Activated CD8-positive, alpha-beta memory T cell treated with anti-CD3 and anti-CD28 coated beads for 48 hours (primary cell): ENCODE results near the gene PCDHA12.
"Not testable (repeated sequence)": the region's sequence is repeated elsewhere in the genome, so short reads cannot be mapped to it uniquely, and the experiment has no call there.

ENCODE experiments used
- DNase-seq, 3 experiments: peaks; one replicate each; pipeline ENCODE4 v3.0.0-alpha.2; 2020; ENCODE audit warnings: low read depth in 2 of 3, low spot score in 2 of 3

The PCDHA12 gene, protein sequence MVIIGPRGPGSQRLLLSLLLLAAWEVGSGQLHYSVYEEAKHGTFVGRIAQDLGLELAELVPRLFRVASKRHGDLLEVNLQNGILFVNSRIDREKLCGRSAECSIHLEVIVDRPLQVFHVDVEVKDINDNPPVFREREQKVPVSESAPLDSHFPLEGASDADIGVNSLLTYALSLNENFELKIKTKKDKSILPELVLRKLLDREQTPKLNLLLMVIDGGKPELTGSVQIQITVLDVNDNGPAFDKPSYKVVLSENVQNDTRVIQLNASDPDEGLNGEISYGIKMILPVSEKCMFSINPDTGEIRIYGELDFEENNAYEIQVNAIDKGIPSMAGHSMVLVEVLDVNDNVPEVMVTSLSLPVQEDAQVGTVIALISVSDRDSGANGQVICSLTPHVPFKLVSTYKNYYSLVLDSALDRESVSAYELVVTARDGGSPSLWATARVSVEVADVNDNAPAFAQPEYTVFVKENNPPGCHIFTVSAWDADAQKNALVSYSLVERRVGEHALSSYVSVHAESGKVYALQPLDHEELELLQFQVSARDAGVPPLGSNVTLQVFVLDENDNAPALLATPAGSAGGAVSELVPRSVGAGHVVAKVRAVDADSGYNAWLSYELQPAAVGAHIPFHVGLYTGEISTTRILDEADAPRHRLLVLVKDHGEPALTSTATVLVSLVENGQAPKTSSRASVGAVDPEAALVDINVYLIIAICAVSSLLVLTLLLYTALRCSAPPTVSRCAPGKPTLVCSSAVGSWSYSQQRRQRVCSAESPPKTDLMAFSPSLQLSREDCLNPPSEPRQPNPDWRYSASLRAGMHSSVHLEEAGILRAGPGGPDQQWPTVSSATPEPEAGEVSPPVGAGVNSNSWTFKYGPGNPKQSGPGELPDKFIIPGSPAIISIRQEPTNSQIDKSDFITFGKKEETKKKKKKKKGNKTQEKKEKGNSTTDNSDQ

DNA sequence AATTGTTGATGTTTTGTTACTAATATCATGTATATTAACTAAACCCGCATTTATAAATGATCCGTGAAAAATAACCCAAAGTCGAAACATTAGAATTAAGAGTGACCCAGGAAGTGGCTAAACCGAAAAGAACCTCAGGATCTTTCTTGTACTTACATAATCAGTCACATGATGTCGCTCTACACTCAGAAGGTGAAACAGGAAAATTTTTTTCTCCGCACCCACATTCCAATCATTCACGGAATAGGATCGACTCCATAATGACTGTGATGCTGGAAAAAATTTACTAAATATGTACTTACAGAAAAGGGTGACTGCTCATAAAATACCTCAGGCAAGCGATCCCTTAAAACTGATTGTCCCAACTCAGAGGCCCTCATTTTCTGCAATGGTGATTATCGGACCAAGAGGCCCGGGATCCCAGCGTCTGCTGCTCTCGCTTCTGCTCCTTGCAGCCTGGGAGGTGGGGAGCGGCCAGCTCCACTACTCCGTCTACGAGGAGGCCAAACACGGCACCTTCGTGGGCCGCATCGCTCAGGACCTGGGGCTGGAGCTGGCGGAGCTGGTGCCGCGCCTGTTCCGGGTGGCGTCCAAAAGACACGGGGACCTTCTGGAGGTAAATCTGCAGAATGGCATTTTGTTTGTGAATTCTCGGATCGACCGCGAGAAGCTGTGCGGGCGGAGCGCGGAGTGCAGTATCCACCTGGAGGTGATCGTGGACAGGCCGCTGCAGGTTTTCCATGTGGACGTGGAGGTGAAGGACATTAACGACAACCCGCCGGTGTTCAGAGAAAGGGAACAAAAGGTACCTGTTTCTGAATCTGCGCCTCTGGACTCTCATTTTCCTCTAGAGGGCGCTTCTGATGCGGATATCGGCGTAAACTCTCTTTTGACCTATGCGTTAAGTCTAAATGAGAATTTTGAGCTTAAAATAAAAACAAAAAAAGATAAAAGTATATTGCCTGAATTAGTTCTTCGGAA lies at the start of gene PCDHA12:
Gene PCDHA12 (plus strand): TSS at position 224 of the 981 bp plus-strand sequence. CDS start 165 bp downstream, at position 389.
- no peak for DNase-seq

DNA sequence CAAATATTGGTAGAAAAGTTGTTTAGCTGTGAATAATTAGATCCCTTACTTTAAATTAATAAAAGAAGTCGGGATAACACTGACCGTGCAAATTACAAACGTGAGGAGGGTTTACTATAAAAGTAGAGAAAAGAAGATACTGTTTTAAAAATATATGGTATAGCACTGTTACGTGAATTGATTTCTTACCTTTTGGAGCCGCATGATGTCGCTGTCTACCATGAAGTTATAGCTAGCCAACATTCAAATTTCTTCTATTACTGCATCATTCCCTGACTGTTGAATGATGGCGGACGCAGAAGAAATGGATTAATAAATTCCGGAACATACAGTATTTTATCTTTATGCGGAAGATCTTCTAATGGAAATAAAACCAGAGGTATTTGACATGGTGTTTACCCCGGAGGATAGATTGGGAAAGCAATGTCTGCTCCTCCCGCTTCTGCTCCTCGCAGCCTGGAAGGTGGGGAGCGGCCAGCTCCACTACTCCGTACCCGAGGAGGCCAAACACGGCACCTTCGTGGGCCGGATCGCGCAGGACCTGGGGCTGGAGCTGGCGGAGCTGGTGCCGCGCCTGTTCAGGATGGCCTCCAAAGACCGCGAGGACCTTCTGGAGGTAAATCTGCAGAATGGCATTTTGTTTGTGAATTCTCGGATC lies 47.3 kb upstream of the PCDHA12 start, which contains the start of gene PCDHA6:
Gene PCDHA6 (plus strand): TSS at position 257 of the 658 bp plus-strand sequence. CDS start 132 bp downstream, at position 389.
- no peak for DNase-seq

DNA sequence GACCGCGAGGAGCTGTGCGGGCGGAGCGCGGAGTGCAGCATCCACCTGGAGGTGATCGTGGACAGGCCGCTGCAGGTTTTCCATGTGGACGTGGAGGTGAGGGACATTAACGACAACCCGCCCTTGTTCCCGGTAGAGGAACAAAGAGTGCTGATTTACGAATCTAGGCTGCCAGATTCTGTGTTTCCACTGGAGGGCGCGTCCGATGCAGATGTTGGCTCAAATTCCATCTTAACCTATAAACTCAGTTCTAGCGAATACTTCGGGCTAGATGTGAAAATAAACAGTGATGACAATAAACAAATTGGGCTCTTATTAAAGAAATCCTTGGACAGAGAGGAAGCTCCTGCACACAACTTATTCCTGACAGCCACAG lies 46.8 kb upstream of the PCDHA12 start:
- no peak for DNase-seq

DNA sequence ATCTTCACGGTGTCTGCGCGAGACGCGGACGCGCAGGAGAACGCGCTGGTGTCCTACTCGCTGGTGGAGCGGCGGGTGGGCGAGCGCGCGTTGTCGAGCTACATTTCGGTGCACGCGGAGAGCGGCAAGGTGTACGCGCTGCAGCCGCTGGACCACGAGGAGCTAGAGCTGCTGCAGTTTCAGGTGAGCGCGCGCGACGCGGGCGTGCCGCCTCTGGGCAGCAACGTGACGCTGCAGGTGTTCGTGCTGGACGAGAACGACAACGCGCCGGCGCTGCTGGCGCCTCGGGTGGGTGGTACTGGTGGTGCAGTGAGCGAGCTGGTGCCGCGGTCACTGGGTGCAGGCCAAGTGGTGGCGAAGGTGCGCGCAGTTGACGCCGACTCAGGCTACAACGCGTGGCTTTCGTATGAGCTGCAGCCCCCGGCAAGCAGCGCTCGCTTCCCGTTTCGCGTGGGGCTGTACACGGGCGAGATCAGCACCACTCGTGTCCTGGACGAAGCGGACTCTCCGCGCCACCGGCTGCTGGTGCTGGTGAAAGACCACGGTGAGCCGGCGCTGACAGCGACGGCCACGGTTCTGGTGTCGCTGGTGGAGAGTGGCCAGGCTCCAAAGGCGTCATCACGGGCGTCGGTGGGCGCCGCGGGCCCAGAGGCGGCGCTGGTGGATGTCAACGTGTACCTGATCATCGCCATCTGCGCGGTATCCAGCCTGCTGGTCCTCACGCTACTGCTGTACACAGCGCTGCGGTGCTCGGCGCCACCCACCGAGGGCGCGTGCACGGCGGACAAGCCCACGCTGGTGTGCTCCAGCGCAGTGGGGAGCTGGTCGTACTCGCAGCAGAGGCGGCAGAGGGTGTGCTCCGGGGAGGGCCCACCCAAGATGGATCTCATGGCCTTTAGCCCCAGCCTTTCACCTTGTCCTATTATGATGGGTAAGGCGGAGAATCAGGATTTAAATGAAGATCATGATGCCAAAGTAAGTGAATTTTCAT lies 45.3 kb upstream of the PCDHA12 start:
- DNase-seq: not testable (repeated sequence)

DNA sequence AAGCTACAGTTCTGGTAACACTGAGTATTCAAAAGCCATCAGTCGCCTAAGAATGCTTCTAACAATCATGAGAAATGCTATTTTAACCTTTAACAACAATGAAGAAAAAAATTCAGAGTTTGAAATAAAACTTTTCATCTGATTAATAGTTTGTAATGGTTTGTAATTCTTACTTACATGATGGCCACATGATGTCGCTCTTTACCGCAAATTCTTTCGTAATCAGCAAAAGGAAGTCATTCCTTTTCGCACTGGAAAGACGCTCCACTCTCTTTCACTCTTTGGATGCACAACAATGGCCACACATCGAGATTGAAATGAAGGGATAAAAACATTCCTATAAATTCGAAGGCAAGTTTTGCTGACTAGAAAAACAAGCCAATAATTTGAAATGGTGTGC lies 41.1 kb upstream of the PCDHA12 start, which contains the start of gene PCDHA7:
Gene PCDHA7 (plus strand): TSS at position 277 of the 400 bp plus-strand sequence. CDS start 115 bp downstream, at position 392.
- no peak for DNase-seq

DNA sequence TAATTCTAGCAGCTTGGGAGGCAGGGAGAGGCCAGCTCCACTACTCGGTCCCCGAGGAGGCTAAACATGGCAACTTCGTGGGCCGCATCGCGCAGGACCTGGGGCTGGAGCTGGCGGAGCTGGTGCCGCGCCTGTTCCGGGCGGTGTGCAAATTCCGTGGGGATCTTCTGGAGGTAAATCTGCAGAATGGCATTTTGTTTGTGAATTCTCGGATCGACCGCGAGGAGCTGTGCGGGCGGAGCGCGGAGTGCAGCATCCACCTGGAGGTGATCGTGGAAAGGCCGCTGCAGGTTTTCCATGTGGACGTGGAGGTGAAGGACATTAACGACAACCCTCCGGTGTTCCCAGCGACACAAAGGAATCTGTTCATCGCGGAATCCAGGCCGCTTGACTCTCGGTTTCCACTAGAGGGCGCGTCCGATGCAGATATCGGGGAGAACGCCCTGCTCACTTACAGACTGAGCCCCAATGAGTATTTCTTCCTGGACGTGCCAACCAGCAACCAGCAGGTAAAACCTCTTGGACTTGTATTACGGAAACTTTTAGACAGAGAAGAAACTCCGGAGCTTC lies 40.6 kb upstream of the PCDHA12 start:
- DNase-seq: not testable (repeated sequence)

DNA sequence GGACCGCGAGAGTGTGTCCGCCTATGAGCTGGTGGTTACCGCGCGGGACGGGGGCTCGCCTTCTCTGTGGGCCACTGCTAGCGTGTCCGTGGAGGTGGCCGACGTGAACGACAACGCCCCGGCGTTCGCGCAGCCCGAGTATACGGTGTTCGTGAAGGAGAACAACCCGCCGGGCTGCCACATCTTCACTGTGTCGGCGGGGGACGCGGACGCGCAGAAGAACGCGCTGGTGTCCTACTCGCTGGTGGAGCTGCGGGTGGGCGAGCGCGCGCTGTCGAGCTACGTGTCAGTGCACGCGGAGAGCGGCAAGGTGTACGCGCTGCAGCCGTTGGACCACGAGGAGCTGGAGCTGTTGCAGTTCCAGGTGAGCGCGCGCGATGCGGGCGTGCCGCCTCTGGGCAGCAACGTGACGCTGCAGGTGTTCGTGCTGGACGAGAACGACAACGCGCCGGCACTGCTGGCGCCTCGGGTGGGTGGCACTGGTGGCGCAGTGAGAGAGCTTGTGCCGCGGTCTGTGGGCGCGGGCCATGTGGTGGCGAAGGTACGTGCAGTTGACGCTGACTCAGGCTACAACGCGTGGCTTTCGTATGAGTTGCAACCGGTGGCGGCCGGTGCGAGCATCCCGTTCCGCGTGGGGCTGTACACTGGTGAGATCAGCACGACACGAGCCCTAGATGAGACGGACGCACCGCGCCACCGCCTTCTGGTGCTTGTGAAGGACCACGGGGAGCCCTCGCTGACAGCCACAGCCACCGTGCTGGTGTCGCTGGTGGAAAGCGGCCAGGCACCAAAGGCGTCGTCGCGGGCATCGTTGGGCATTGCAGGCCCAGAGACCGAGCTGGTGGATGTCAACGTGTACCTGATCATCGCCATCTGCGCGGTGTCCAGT lies 39.2 kb upstream of the PCDHA12 start:
- DNase-seq: no peak

DNA sequence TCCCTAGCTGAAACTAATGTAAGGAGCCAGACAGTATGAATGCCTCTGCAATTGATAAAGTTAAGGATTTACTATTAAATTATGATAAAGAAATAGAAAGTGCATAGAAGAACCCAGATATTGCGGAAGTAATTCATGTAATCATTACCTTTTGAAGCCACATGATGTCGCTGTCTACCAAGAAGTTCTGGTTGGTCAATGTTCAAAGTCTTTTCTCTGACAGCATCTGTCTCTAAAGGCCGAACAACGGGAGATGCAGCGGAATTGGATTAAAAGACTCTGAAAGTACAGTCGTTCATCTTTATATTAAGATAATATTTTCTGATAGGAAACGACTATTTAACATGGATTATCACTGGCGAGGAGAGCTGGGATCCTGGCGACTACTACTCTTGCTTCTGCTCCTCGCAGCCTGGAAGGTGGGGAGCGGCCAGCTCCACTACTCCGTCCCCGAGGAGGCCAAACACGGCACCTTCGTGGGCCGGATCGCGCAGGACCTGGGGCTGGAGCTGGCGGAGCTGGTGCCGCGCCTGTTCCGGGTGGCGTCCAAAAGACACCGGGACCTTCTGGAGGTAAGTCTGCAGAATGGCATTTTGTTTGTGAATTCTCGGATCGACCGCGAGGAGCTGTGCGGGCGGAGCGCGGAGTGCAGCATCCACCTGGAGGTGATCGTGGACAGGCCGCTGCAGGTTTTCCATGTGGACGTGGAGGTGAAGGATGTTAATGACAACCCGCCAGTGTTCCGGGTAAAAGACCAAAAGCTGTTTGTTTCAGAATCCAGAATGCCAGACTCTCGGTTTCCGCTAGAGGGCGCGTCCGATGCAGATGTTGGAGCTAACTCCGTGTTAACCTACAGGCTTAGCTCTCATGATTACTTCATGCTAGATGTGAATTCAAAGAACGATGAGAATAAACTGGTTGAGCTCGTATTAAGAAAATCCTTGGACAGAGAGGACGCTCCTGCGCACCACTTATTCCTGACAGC lies 33.8 kb upstream of the PCDHA12 start, which contains the start of gene PCDHA8:
Gene PCDHA8 (plus strand): TSS at position 210 of the 985 bp plus-strand sequence. CDS start 135 bp downstream, at position 345.
- no peak for DNase-seq

DNA sequence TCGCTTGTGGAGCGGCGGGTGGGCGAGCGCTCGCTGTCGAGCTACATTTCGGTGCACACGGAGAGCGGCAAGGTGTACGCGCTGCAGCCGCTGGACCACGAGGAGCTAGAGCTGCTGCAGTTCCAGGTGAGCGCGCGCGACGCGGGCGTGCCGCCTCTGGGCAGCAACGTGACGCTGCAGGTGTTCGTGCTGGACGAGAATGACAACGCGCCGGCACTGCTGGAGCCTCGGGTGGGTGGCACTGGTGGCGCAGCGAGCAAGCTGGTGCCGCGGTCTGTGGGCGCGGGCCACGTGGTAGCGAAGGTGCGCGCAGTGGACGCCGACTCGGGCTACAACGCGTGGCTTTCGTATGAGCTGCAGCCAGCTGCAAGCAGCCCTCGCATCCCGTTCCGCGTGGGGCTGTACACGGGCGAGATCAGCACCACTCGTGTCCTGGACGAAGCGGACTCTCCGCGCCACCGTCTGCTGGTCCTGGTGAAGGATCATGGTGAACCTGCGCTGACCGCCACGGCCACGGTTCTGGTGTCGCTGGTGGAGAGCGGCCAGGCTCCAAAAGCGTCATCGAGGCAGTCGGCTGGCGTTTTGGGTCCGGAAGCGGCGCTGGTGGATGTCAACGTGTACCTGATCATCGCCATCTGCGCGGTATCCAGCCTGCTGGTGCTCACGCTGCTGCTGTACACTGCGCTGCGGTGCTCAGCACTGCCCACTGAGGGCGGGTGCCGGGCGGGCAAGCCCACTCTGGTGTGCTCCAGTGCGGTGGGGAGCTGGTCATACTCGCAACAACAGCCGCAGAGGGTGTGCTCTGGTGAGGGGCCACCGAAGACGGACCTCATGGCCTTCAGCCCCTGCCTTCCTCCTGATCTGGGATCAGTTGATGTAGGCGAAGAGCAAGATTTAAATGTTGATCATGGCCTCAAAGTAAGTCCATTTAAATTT lies 32.0 kb upstream of the PCDHA12 start:
- DNase-seq: no peak

DNA sequence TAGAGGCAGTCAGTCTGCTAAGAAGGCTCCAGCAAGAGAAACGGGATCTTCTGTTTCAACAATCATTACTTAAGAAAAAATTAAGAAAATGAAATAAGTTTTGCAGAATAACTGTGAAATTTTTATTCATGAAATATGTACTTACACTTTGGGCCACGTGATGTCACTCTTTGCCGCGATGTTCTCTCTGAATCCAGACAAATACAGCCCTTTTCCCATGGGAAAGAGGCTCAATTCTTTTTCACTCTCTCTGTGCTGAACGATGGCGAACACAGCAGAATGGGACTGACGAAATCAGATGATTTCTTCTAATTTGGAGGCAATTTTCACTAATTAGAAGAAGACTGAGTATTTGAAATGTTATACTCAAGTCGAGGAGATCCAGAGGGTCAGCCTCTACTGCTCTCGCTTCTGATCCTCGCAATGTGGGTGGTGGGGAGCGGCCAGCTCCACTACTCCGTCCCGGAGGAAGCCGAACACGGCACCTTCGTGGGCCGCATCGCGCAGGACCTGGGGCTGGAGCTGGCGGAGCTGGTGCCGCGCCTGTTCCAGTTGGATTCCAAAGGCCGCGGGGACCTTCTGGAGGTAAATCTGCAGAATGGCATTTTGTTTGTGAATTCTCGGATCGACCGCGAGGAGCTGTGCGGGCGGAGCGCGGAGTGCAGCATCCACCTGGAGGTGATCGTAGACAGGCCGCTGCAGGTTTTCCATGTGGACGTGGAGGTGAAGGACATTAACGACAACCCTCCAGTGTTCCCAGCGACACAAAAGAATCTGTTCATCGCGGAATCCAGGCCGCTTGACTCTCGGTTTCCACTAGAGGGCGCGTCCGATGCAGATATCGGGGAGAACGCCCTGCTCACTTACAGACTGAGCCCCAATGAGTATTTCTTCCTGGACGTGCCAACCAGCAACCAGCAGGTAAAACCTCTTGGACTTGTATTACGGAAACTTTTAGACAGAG lies 26.7 kb upstream of the PCDHA12 start, which contains the start of gene PCDHA9:
Gene PCDHA9 (plus strand): TSS at position 244 of the 964 bp plus-strand sequence. CDS start 114 bp downstream, at position 358.
- DNase-seq: not testable (repeated sequence)

DNA sequence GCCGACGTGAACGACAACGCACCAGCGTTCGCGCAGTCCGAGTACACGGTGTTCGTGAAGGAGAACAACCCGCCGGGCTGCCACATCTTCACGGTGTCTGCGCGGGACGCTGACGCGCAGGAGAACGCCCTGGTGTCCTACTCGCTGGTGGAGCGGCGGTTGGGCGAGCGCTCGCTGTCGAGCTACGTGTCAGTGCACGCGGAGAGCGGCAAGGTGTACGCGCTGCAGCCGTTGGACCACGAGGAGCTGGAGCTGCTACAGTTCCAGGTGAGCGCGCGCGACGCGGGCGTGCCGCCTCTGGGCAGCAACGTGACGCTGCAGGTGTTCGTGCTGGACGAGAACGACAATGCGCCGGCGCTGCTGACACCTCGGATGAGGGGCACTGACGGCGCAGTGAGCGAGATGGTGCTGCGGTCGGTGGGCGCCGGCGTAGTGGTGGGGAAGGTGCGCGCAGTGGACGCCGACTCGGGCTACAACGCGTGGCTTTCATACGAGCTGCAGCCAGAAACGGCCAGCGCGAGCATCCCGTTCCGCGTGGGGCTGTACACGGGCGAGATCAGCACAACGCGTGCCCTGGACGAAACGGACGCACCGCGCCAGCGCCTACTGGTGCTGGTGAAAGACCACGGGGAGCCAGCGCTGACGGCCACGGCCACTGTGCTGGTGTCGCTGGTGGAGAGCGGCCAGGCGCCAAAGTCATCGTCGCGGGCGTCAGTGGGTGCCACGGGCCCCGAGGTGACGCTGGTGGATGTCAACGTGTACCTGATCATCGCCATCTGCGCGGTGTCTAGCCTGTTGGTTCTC lies 25.1 kb upstream of the PCDHA12 start:
- not testable (repeated sequence) for DNase-seq

DNA sequence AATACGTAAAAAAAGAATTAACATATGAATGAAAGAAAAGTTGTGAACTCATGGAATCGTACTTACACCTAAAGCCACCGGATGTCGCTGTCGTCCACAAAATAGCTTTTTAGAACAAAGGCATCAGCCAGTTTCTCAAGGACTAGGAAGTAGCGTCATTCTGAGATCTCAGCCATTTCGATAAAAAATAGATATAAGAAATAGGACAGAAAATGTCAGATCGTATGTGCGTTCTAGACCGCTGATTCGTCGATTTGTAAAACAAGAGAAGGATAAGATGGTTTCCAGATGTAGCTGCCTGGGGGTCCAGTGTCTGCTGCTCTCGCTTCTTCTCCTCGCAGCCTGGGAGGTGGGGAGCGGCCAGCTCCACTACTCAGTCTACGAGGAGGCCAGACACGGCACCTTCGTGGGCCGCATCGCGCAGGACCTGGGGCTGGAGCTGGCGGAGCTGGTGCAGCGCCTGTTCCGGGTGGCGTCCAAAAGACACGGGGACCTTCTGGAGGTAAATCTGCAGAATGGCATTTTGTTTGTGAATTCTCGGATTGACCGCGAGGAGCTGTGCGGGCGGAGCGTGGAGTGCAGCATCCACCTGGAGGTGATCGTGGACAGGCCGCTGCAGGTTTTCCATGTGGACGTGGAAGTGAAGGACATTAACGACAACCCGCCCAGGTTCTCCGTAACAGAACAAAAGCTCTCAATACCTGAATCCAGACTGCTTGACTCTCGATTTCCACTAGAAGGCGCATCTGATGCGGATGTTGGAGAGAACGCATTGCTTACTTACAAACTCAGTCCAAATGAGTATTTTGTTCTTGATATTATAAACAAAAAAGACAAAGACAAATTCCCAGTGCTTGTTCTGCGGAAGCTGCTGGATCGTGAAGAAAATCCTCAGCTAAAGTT lies 19.1 kb upstream of the PCDHA12 start, which contains the start of gene PCDHA10:
Gene PCDHA10 (plus strand): TSS at position 126 of the 903 bp plus-strand sequence. CDS start 152 bp downstream, at position 278.
- DNase-seq: no peak
